MM.1S (cell line): ENCODE results near the gene SSTR4.

Source experiments
- CTCF ChIP-seq: fragments of 300-600 bp; sonication (generic); IDR thresholded peaks from 2 replicates; pipeline ENCODE4 v1.5.1; 2016; ENCODE audit warnings: antibody characterized with exemption, low read length, mixed read lengths
- EZH2 ChIP-seq: fragments of 300-600 bp; sonication (generic); optimal IDR thresholded peaks from 2 replicates; pipeline ENCODE3; 2017; ENCODE audit warnings: low read depth, mild to moderate bottlenecking, antibody characterized with exemption, low read length, mixed read lengths
- EZH2phosphoT487 ChIP-seq: fragments of 300-600 bp; sonication (generic); IDR thresholded peaks from 2 replicates; pipeline ENCODE4 v1.6.1; 2018; ENCODE audit warnings: antibody characterized with exemption, low read length

GRCh38 chr20:23037017-23037481 is 1.9 kb downstream of the SSTR4 start:
- TF ChIP-seq CTCF = no peak
- no peak for TF ChIP-seq EZH2phosphoT487
- TF ChIP-seq EZH2 = no peak
